HEK293T (cell line): Measurements from ENCODE around the gene PIAS4.
"Not testable (repeated sequence)": the region's sequence is repeated elsewhere in the genome, so short reads cannot be mapped to it uniquely, and the experiment has no call there.

Experiments used
- BHLHE40 ChIP-seq: fragments of 450-650 bp; IDR thresholded peaks from 2 replicates; pipeline ENCODE4 v1.6.1; 2016; ENCODE audit warnings: mild to moderate bottlenecking, moderate library complexity, borderline replicate concordance
- FOXA1 ChIP-seq: fragments of 450-650 bp; IDR thresholded peaks from 2 replicates; pipeline ENCODE4 v1.6.1; 2016; ENCODE audit warnings: mild to moderate bottlenecking
- LEF1 ChIP-seq: fragments of 450-650 bp; IDR thresholded peaks from 2 replicates; pipeline ENCODE4 v1.6.1; 2017; ENCODE audit warnings: mild to moderate bottlenecking, borderline replicate concordance
- NFRKB ChIP-seq: fragments of 450-650 bp; IDR thresholded peaks from 2 replicates; pipeline ENCODE4 v1.6.1; 2016; ENCODE audit warnings: mild to moderate bottlenecking, moderate library complexity
- SP1 ChIP-seq: fragments of 450-650 bp; IDR thresholded peaks from 2 replicates; pipeline ENCODE4 v1.6.1; 2017
- TARDBP ChIP-seq: fragments of 450-650 bp; IDR thresholded peaks from 2 replicates; pipeline ENCODE4 v1.6.1; 2016
- ZNF384 ChIP-seq: fragments of 450-650 bp; IDR thresholded peaks from 2 replicates; pipeline ENCODE4 v1.6.1; 2016
- TF ChIP-seq, protein P1 (sequence below): fragments of 450-650 bp; IDR thresholded peaks from 2 replicates; pipeline ENCODE4 v1.6.1; 2016

DNA sequence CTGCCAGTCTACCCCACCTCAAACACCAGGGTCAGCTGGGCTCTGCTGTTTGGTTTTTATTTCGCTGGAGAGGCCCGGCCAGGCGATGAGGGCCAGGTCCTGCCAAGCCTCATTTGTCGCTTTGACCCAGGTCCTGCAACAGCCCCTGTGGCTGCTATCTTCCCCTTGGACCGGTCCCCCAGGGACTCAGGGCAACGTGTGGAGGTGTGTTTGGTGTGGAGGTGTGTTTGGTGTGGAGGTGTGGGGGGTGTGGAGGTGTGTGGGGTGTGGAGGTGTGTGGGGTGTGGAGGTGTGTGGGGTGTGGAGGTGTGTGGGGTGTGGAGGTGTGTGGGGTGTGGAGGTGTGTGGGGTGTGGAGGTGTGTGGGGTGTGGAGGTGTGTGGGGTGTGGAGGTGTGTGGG lies 3.9 kb downstream of the PIAS4 start:
- TF ChIP-seq NFRKB, TARDBP, FOXA1, SP1, BHLHE40, LEF1, ZNF384: not testable (repeated sequence)
- TF ChIP-seq, protein P1, sequence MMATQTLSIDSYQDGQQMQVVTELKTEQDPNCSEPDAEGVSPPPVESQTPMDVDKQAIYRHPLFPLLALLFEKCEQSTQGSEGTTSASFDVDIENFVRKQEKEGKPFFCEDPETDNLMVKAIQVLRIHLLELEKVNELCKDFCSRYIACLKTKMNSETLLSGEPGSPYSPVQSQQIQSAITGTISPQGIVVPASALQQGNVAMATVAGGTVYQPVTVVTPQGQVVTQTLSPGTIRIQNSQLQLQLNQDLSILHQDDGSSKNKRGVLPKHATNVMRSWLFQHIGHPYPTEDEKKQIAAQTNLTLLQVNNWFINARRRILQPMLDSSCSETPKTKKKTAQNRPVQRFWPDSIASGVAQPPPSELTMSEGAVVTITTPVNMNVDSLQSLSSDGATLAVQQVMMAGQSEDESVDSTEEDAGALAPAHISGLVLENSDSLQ = not testable (repeated sequence)
